Transverse colon (tissue), 4 donors: Measurements from ENCODE around the gene SLC6A1.

Experiments used
- CTCF ChIP-seq, 5 experiments: fragments of 200-600 bp in 3 of 5; fragments of 450-650 bp in 2 of 5; sonication (generic) in 3 of 5; IDR thresholded peaks; 1 replicate in 2 of 5; 2 replicates in 3 of 5; pipeline ENCODE4 v1.5.1; 2016 to 2017; ENCODE audit warnings: antibody characterized with exemption in 5 of 5, inconsistent platforms in 3 of 5, mild to moderate bottlenecking in 2 of 5, moderate library complexity in 1 of 5
- EP300 ChIP-seq: sonication (generic); formaldehyde crosslinking; IDR thresholded peaks from one replicate; pipeline ENCODE4 v1.6.1; 2017; ENCODE audit warnings: antibody characterized with exemption, low read depth
- POLR2A ChIP-seq: fragments of 450-650 bp; IDR thresholded peaks from one replicate; pipeline ENCODE4 v1.6.1; 2016; ENCODE audit warnings: antibody characterized with exemption, mild to moderate bottlenecking, moderate library complexity
- POLR2AphosphoS5 ChIP-seq, 3 donors: sonication (generic); formaldehyde crosslinking; IDR thresholded peaks; one replicate each; pipeline ENCODE4 v1.6.1; 2016; ENCODE audit warnings: antibody characterized with exemption in 3 of 3

DNA sequence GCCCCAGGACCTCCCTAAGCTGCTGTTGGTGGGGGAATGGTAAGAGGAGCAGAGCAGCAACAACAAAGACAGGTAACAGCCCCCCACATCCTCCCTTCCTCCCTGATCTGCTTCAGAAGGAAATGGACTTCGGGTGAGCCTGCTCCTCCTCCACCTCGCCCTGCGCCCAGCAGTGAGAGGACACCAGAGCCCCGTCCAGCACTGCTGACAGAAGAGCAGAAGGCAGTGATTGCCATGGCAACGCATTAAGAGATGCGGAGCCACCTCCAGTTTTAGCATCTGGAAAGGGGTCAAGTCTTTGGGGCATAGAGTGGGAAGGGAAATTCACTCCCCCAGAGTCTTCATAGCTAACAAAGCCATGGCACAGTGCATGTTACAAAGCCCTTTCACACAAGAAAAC, 84.2 kb downstream of the SLC6A1 start:
- TF ChIP-seq POLR2A (no peak), CTCF (IDR thresholded peaks at IDR 0.05) (no peak), EP300 (no peak), POLR2AphosphoS5 (IDR thresholded peaks at IDR 0.05) (no peak)
